A549 treated with AZD9567 at 1 μM for 4 hours (cell line): ENCODE data around the gene PRAMEF8. TPM values are rescaled to one million over a fixed set of nuclear protein-coding genes. Genes with fewer than 3 reads are reported as not detected.

Source experiments
- total RNA-seq: library from RNA; stranded (reverse); fragments of 200-300 nt; extraction: Qiagen RNA extraction; gene quantifications from 5 replicates; pipeline ENCODE4 v1.2.3, GENCODE V29; 2022; ENCODE audit not compliant: insufficient read depth

Gene PRAMEF8
- total RNA-seq = not detected in 5 replicates

DNA sequence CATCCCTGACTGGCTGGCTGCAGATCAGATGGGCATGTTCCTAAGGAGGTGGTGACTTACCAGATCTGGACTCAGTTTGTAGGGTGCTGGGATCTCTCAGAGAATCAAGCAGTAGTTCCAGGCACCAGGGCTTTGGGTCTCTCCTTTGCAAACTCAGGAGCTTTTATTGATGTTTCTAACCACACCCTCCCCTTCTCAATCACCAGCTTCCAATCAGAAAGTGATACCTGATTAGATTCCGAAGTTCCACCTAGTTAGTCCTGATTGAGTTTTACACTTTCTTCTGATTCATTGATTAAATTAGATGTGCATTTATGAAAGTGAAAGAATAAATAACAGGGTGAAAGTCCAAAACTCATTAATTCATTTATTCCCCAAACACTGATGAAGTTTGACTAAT is at the start of gene PRAMEF8:
TSS of gene PRAMEF8 (minus strand) at position 101 of the 400 bp plus-strand sequence. CDS start 1,046 bp downstream, outside the sequence.

DNA sequence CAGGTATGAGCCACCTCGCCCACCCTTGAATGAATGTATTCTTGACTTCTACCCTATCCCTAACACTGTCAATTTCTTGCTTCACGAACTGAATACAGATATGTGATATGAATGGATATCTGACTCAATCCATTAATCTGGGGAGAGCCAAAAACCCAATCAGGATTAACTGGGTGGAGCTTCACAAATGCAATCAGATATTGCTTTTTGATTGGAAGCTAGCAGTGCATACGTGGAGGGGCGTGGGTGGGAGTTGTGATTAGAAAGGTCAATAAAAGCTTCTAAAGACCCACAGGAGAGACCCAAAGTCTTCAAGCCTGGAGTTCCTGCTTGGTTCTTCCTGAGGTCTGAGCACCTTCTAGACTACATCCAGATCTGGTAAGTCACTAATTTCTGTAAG is 30.3 kb upstream of the PRAMEF8 start, which contains the start of gene PRAMEF15:
TSS of gene PRAMEF15 (plus strand) at position 301 of the 400 bp plus-strand sequence. CDS start 2,827 bp downstream, outside the sequence.

DNA sequence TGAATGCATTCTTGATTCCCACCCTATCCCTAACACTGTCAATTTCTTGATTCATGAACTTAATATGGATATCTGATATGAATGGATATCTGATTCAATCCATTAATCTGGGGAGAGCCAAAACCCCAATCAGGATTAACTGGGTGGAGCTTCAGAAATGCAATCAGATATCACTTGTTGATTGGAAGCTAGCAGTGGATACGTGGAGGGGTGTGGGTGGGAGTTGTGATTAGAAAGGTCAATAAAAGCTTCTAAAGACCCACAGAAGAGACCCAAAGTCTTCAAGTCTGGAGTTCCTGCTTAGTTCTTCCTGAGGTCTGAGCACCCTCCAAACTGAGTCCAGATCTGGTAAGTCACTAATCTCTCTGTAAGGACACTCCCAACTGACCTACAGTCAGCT is 18.3 kb upstream of the PRAMEF8 start, which contains the start of gene PRAMEF33:
TSS of gene PRAMEF33 (plus strand) at position 301 of the 400 bp plus-strand sequence. CDS start 2,416 bp downstream, outside the sequence.

DNA sequence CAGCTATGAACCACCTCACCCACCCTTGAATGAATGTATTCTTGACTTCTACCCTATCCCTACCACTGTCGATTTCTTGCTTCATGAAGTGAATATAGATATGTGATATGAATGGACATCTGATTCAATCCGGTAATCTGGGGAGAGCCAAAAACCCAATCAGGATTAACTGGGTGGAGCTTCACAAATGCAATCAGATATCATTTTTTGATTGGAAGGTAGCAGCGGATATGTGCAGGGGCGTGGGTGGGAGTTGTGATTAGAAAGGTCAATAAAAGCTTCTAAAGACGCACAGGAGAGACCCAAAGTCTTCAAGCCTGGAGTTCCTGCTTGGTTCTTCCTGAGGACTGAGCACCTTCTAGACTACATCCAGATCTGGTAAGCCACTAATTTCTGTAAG is 31.0 kb downstream of the PRAMEF8 start, which contains the start of gene PRAMEF5:
TSS of gene PRAMEF5 (plus strand) at position 301 of the 400 bp plus-strand sequence. CDS start 5,071 bp downstream, outside the sequence.

Other genes with a start within 250 kb of the PRAMEF8 start
- gene PRAMEF27, start 228.6 kb downstream of the PRAMEF8 start, total RNA-seq = not detected in 5 replicates
- not detected in 5 replicates for gene HNRNPCL3, start 224.4 kb downstream of the PRAMEF8 start, total RNA-seq
- gene PRAMEF25, start 214.4 kb downstream of the PRAMEF8 start, total RNA-seq = not detected in 5 replicates
- not detected in 5 replicates for gene HNRNPCL2, start 168.3 kb downstream of the PRAMEF8 start, total RNA-seq
- gene PRAMEF26, start 129.1 kb downstream of the PRAMEF8 start, total RNA-seq = not detected in 5 replicates
- gene HNRNPCL4, start 119.5 kb downstream of the PRAMEF8 start, total RNA-seq = not detected in 5 replicates
- not detected in 5 replicates for gene PRAMEF9, start 113.3 kb downstream of the PRAMEF8 start, total RNA-seq
- not detected in 5 replicates for gene PRAMEF13, start 83.7 kb downstream of the PRAMEF8 start, total RNA-seq
- not detected in 5 replicates for gene PRAMEF18, start 59.0 kb downstream of the PRAMEF8 start, total RNA-seq
- not detected in 5 replicates for gene PRAMEF5, start 30.9 kb downstream of the PRAMEF8 start, total RNA-seq
- not detected in 5 replicates for gene PRAMEF33, start 18.4 kb upstream of the PRAMEF8 start, total RNA-seq
- not detected in 5 replicates for gene PRAMEF15, start 30.4 kb upstream of the PRAMEF8 start, total RNA-seq
- not detected in 5 replicates for gene PRAMEF14, start 62.0 kb upstream of the PRAMEF8 start, total RNA-seq
- not detected in 5 replicates for gene PRAMEF19, start 86.8 kb upstream of the PRAMEF8 start, total RNA-seq
- gene PRAMEF17, start 104.5 kb upstream of the PRAMEF8 start, total RNA-seq = not detected in 5 replicates
- not detected in 5 replicates for gene PRAMEF20, start 125.3 kb upstream of the PRAMEF8 start, total RNA-seq
- gene LRRC38, start 228.9 kb upstream of the PRAMEF8 start, total RNA-seq = 0.03 to 0.05 TPM (median 0.03 TPM) in 3 of 5 replicates, not detected in the others